Measurements from ENCODE around the gene MUC5B.

DNA sequence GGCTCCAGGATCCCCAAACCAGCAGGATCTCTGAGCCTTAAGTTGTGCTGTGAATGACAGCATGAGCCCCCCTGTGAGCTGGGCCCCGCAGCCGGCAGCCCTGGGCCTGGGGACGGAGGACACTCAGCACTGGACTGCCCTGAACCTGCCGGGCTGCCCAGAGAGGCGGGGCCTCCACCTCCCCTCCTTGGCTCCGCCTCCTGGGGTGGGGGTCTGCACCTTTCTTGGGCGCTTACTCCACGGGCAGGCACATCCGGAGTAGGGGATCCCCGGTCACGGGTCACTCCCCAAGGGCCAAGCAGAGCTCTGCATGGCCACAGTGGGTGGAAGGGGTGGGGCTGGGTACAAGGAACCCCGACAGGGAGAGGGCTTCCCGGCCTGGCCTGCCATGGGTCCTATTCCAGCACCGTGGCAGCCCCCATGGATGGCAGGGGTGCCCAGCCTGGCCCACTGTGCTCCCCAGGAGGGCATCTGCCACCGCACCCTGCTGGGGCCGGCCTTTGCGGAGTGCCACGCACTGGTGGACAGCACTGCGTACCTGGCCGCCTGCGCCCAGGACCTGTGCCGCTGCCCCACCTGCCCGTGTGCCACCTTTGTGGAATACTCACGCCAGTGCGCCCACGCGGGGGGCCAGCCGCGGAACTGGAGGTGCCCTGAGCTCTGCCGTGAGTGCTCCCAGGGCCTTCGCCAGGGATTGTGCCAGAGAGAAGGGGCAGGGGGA, 5.4 kb downstream of the MUC5B start:
- TF ChIP-seq EZH2 (IDR thresholded peaks at IDR 0.05; ENCODE audit: insufficient read depth, low read length), result no peak
- TF ChIP-seq, protein P1, sequence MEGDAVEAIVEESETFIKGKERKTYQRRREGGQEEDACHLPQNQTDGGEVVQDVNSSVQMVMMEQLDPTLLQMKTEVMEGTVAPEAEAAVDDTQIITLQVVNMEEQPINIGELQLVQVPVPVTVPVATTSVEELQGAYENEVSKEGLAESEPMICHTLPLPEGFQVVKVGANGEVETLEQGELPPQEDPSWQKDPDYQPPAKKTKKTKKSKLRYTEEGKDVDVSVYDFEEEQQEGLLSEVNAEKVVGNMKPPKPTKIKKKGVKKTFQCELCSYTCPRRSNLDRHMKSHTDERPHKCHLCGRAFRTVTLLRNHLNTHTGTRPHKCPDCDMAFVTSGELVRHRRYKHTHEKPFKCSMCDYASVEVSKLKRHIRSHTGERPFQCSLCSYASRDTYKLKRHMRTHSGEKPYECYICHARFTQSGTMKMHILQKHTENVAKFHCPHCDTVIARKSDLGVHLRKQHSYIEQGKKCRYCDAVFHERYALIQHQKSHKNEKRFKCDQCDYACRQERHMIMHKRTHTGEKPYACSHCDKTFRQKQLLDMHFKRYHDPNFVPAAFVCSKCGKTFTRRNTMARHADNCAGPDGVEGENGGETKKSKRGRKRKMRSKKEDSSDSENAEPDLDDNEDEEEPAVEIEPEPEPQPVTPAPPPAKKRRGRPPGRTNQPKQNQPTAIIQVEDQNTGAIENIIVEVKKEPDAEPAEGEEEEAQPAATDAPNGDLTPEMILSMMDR (IDR thresholded peaks at IDR 0.05; ENCODE audit: insufficient read depth, low read depth, low read length), result no peak

All from astrocyte (in vitro differentiated cells and primary cell).